GM21423 (cell line): Measurements from ENCODE around the gene NKAIN1.
"Not testable (repeated sequence)": the region's sequence is repeated elsewhere in the genome, so short reads cannot be mapped to it uniquely, and the experiment has no call there.

Source experiments
- ATAC-seq: cut with Tn5 transposase; IDR thresholded peaks from one replicate; pipeline ENCODE4 v1.9.1; 2021; ENCODE audit warnings: mild to moderate bottlenecking, moderate library complexity; ENCODE audit not compliant: unreplicated experiment

Gene NKAIN1

DNA sequence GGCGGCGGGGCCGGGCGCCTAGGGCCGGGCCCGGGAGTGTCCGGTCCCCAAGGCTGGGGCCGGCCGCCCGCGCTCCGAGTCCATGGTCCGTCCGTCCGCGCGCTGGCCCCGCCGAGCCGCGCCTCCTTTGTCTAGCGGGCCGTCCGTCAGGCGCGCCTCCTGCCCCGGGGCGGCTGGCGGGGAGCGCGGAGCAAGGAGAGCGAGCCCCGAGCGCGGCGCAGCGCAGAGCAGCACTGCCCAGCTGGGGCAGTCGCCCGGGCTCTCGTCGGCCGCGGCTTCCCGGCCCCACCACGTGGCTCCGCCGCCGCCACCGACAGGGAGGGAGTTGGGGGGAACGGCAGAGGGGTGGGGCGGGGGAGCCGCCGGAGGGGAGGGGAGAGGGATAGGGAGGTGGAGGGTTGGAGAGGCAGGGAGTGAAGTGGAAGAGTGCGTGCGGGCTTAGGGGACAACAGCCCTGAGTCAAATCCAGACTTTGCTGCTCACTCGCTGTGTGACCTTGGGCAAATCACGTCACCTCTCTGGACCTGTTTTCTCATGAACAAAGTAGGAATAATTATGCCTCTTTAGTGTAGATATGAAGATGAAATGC, at the start of gene NKAIN1:
Gene NKAIN1 (minus strand): TSS at position 235 of the 589 bp plus-strand sequence. CDS start 340 bp downstream, outside the sequence.
- ATAC-seq: no peak

DNA sequence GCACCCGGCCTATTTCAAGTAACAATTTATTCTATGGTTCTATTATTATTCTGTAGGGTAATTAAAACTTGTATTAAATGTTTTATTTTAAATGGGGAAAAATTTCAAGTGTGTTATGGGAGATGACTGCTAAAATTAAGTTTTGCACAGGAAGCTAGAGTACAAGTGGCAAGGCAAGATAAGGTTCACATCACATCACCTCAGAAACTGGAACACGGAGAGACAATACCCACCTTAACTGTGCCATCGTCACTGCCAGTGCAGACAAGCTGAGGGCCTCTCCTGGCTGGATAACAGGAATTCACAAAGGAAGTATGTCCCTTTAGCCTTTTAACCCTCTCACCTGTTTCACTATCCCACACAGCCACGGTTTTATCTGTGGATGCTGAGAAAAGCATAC, 49.3 kb upstream of the NKAIN1 start:
- no peak for ATAC-seq

DNA sequence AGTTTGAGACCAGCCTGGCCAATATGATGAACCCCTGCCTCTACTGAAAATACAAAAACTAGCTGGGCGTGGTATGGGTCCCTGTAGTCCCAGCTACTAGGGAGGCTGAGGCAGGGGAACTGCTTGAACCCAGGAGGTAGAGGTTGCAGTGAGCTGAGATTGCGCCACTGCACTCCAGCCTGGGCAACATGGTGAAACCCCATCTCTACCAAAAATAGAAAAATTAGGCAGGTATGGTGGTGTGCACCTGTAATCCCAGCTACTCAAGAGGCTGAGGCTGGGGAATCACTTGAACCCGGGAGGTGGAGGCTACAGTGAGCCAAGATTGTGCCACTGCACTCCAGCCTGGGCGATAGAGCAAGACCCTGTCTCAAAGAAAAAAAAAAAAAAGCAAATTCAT, 48.1 kb upstream of the NKAIN1 start:
- not testable (repeated sequence) for ATAC-seq

DNA sequence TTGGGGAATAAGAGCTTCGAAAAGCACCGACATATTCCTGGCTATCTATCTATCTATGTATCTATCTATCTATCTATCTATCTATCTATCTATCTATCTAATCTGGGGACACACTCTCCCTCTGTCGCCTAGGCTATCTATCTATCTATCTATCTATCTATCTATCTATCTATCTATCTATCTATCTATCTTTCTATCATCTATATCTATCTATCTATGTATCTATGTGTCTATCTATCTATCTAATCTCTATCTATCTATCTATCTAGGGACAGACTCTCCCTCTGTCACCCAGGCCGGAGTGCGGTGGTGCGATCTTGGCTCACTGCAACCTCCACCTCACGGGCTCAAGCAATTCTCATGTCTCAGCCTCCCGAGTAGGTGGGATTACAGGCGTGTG, 42.7 kb upstream of the NKAIN1 start:
- not testable (repeated sequence) for ATAC-seq

DNA sequence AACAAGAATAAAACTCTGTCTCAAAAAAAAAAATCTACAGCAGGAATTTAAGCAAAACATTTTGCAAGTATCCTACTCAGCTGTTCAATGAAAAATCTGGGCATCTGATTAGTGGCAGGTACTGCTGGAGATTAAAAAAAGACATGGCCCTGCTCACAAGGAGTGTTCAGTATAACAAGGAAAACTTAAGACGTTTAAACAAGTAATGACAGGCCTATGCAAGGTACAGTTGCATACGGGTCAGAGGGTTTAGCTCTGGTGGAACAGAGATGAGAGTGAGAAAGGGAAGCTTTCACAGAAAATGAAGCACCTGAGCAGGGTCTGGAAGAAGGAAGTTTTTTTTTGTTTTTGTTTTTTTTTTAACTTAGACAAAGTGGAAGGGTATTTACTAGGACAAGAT, 33.9 kb upstream of the NKAIN1 start:
- no peak for ATAC-seq

DNA sequence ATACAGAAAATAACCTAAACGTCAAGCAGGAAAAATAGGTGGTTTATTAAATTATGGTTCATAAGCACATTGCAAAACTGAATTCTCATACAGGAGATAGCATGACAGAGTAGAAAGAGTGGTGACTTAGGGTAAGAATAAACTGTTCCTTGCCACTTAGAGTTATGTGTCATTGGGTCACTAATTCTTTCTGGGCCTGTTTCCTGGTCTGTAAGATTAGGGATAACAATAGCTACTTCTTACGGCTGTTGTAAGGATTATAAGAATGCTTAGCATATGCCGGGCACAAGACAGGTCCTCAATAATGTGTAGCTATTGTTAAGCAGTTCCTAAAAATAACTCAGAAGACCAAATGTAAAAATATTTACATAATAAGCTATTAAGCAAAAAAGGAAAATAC, 32.7 kb upstream of the NKAIN1 start:
- ATAC-seq: no peak

DNA sequence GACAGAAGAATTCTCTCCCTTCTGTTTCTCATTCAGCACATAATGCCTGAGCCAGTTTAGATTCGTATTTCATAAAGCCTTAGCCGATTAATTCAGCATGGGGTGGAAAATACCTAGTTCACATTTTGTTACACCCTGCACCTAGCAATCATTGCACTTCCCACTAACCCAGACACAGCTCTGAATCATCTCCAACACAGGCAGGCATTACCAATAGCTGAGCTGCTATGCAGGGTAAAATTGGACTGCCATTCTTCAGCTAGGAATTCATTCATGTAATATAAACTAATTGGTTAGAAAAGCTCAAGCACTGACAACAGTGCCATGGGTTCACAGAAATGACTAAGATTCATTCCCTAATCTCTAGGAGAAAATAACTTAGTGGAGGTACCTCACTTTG, 26.9 kb upstream of the NKAIN1 start:
- ATAC-seq: no peak

DNA sequence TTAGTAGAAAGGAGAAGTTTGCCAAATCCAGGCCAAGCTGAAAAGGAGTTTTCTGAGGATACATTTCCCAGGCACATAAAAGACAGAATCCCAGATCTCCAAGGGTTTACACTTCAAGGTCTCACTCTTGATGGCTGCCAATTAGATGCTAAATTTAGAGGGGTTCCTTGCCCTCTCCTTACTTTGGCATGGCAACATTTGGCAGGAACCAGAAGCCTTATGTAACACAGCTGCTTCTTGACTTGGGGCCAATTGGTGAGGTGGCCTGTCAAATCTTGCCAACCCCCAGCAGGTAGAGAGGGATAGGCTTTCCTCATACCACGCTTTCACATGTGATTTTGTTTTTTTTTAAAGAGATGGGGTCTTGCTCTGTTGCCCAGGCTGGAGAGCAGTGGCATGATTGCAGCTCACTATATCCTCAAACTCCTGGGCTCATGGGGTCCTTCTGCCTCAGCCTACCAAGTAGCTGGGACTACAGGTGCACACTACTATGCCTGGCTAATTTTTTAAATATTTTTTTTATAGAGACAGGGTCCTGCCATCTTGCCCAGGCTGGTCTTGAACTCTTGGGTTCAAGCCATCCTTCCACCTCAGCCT, 25.2 kb upstream of the NKAIN1 start:
- no peak for ATAC-seq

DNA sequence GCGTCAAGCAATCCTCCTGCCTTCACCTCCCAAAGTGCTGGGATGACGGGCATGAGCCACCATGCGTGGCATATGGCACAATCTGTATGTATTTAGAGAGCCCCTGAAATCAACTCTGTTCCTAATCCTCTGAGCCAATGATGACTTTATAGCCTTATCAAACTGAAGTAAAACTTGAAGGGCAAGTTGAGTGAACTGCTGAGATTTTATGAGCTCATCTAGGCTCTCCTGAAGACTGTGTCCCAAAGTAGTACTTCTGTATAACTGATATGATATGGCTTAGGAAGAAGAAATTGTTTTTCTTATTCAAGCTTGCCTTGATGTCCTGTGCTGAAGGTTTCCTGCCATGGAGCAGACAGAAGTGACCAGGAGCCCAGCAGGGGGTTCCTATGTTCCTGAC, 23.7 kb upstream of the NKAIN1 start:
- ATAC-seq: no peak

DNA sequence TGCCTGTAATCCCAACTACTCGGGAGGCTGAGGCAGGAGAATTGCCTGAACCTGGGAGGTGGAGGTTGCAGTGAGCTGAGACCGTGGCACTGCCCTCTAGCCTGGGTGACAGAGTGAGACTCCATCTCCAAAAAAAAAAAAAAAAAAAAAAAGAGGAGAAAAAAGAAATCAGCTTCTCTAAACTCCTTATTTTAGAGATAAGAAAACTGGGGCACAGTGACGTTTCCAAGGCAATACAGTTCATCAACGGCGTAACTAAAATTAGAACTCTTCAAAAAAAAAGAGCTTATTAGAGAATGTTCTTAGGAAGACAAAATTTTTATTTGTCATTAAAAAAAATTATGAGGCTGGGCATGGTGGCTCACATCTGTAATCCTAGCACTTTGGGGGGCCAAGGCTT, 22.7 kb upstream of the NKAIN1 start:
- not testable (repeated sequence) for ATAC-seq

DNA sequence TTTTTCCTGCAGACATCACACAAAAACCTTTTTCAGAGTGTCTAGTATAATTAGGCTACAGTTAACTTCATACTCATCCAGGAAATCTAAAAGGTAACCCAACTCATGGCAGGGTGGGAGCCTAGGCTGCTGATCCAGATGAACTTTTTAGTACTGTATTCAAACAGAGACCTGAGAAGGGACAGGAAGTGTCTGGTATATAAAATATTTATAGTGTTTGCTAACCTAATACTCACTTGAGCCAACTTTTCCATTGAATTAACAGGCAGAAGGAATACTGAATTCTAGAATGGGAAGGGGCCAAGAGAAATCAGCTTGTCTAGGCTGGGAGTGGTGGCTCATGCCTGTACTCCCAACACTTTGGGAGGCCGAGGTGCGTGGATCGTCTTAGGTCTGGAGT, 22.2 kb upstream of the NKAIN1 start:
- no peak for ATAC-seq

DNA sequence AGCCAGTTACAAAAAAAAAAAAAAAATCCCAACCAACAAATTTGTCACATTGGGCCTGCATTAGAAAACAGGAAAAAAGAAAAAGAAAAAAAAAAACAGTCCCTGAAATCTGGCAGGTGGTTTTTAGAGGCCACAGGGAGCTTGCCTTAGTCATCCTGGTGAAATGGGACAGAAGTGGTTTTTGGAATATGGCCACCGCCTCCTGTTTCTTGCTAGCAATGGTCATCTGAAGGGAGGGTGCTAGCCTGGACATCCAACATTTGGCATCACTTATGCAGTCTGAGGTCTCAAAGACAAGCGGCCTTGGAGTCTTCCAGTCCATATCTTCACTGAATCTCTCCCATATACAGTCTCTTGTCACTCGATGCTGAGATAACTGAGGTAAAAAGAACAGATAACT, 20.1 kb upstream of the NKAIN1 start:
- ATAC-seq: no peak

DNA sequence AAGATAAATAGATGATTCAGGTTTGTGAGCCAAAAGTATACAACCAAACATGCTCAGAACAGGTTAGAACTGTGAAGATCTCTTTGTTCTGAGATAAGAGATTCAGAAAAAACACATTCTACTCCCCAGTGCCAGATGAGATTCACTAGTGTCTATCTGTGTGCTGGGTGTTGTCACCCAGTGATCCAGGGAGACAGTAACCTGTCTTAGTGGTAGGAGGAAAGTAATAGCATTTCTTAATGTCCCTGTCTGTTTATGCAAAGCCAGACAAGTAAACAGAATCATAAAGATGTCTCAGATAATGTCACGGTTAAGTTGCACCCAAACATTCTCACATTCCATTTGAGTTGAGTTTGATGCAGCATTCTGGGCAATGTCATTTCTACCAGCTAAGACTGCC, 18.9 kb upstream of the NKAIN1 start:
- no peak for ATAC-seq

DNA sequence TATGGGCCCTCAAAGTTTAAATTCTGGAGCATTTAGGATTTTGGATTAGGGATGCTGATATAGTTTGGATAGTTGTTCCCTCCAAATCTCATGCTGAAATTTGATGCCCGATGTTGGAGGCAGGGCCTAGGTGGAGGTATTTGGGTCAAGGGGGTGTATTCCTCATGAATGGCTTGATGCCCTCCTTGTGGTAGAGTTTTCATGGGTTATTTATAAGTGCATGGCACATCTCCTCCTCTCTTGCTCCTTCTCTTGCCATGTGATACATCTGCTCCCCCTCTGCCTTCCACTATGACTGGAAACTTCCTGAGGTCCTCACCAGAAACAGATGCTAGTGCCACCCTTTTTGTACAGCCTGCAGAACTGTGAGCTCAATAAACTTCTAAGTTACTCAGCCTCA, 17.5 kb upstream of the NKAIN1 start:
- no peak for ATAC-seq

DNA sequence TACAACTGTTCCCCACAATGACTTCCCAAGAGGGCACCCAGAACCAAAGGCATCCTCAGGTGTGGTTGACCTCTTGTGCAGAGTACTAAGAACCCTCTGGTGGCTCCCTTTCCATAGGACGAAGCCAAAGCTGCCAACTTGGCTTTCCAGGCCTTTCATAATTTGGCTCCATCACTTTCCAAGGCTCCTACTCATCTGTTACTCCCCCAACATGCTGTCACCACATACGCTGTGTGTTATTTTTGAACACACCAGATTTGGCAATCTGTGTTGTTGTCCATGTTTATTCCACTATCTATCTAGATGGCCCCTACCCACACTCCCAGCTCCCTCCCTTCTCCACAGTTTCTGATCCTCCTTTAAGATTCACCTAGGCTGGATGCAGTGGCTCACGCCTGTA, 10.2 kb upstream of the NKAIN1 start:
- no peak for ATAC-seq

DNA sequence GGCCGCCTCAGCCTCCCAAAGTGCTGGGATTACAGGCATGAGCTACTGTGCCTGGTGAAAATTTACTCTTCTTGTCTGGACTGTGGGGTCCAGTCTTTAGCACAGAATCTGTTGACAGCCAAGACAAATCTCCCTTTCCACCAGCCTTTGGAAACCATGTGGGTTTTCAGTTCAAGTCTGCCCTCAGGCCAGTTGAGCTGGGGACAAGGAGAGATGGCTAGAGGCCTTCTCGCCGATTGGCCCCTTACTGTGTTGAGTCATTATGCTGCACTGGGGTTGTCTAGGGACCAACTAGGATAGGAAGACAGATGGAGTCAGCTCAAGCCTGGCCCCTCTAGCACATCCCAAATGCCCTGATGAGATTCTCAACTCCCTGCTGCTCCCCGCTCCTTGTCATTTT, 8.6 kb upstream of the NKAIN1 start:
- no peak for ATAC-seq

DNA sequence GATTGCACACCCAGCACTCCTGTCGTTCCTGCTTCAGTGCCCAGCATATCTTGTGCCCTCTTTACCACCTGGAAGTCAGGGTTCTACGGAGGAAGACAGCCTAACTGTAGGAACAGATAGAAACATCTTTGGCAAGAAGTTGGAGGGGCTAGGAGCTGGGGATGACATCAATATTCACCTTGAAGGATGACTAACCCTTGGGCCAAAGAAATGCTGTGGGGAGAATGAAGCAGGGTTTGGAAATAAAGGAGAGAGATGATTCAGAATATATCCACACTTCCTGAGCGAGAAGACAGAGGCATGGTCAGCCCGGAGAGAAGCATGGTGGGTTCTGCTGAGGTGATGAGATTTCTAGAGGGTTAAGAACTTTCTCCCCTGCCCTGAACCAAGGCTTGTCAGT, 4.6 kb upstream of the NKAIN1 start:
- no peak for ATAC-seq

DNA sequence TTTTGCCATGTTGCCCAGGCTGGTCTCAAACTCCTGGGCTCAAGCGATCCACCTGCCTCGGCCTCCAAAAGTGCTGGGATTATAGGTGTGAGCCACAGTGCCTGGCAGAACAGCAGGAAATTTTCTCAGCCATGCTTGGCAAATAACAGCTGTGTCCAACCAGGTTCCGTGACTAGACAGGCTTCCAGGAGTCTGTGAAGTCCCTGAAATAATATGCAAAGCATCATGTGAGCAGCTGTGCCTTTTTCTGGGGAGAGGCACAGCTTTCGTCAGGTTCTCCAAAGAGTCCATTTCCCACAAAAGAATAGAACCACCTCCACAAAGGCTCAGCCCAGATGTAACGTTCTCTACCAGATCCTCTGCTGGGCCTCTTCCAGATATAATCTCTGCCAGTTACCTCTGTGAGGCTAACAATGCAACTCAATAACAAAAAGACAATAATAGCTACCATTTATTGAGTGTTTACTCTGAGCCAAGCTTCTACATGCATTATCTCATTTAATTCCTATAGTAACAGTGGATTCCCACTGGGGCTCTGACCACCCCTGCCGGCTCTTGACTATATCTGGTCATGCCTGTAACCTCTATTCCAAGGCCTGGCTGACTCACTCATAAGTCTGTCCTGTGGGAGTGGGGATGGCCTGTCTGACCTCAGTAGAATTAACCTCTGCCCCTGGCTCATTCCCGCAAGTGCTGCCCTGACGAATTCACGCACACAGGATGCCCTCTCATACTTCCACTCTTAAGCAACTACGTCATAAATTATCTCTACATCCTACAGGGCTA, 4.0 kb upstream of the NKAIN1 start:
- ATAC-seq: no peak

DNA sequence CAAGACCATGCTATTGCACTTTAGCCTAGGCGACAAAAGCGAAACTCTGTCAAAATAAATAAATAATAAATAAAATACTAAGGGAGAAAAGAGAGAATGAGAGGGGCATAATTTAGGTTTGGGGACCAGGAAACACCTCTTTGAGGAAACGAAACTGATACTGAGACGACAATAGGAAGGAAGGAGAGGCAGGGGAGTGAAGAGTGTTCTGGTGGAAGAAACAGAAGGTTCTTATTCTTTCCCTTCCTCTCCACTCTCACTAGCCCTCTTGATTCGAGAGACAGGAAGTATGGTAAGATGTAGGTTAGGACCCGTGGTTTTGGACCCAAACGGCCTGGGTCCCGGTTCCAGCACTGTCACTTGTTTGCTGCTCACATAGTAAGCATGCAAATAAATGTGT, 1.6 kb upstream of the NKAIN1 start:
- ATAC-seq: no peak

DNA sequence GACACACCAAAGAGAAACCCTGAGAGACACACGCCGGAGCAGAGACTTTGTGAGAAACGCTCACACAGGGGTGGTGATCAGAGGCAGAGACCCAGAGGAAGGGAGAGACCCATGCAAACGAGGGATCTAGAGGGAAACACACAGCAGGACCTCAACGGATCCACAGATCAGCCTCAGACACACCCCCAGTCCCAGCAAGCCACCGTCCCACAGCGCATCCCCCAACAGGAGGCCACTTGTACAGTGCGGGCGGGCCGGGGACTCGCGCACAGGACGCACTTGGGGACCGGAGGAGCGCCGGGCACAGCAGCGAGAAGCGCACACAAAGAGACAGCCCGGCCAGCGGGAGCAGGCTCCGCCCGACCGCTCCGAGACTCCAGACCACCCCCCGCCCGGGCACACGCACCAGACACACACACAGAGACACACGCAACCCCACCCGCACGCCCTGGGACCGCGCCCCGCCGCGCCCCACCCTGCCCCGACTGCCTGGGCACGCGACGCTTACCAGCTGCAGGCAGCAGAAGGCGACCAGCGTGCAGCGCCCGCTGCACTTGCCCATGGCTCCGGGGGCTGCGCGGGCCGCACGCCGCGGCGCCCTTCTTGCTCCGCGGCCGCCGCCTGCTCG, 587 bp downstream of the NKAIN1 start:
- ATAC-seq: no peak

DNA sequence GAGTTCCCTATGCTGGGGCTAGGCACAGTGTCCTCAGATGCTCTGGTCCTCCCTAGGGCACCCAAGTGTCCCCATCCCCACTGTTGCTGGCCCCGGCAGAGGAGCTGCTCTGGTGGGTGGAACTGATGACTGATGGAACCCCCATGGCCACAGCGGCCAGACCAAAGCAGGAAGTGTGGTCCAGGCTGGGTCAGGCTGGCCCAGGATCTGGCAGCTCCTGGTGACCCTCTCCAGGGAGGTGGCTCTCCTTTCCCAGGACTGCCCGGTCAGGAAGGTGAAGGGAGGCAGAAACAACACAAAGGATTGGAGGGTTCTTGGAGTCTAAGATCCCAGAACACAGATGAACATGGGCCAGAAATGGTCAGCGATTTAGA, 1.1 kb downstream of the NKAIN1 start:
- ATAC-seq: no peak

DNA sequence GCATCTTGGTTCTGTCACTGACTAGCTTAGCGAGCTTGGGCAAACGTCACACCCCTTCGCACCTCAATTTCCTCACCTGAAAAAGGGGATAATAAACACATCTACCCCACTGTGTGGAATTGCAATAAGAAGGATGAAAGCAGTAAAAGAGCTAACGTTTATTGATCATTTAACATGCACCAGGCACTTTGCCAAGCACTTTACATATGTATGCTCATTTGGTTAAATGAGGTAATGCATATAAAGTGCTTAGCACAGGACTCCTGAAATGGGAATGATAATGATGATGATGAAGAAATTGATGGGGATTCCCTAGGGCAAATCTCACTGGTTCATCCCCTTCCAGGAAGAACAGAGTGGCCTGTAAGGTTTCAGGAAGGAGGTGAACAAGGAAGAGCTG, 4.8 kb downstream of the NKAIN1 start:
- ATAC-seq: no peak
